Progenitor cell of endocrine pancreas (in vitro differentiated cells): Measurements from ENCODE around the gene HMCN2. TPM values are rescaled to one million over a fixed set of nuclear protein-coding genes. Genes with fewer than 3 reads are reported as not detected.

Experiments used
- DNase-seq: peaks from one replicate; pipeline ENCODE4 v3.0.0; 2021; ENCODE audit warnings: low spot score; ENCODE audit not compliant: unreplicated experiment
- H3K27ac Mint-ChIP-seq: 2 replicates; pipeline ENCODE4 v1.8.0; 2021; ENCODE audit warnings: mild to moderate bottlenecking, moderate library complexity, mixed read lengths
- H3K27me3 Mint-ChIP-seq: 2 replicates; pipeline ENCODE4 v1.8.0; 2021; ENCODE audit warnings: mixed read lengths
- H3K36me3 Mint-ChIP-seq: 2 replicates; pipeline ENCODE4 v1.8.0; 2022; ENCODE audit warnings: mixed read lengths; ENCODE audit not compliant: insufficient read depth
- H3K4me1 Mint-ChIP-seq: 2 replicates; pipeline ENCODE4 v1.8.0; 2021; ENCODE audit warnings: low read depth, mixed read lengths
- H3K4me3 Mint-ChIP-seq: 2 replicates; pipeline ENCODE4 v1.8.0; 2021; ENCODE audit warnings: low read depth, mild to moderate bottlenecking, moderate library complexity, mixed read lengths
- H3K9me3 Mint-ChIP-seq: 2 replicates; pipeline ENCODE4 v1.8.0; 2021; ENCODE audit warnings: low read depth, mixed read lengths
- CTCF ChIP-seq: fragments of 200-600 bp; sonication (generic); IDR thresholded peaks from one replicate; pipeline ENCODE4 v1.5.0; 2021; ENCODE audit warnings: antibody characterized with exemption, mild to moderate bottlenecking; ENCODE audit not compliant: unreplicated experiment
- total RNA-seq: library from RNA; stranded (reverse); gene quantifications from 2 replicates; pipeline ENCODE4 v1.2.1, GENCODE V29; 2021

HMCN2 gene
- total RNA-seq, 1 donor from 2014 or later, result 0.26 TPM

DNA sequence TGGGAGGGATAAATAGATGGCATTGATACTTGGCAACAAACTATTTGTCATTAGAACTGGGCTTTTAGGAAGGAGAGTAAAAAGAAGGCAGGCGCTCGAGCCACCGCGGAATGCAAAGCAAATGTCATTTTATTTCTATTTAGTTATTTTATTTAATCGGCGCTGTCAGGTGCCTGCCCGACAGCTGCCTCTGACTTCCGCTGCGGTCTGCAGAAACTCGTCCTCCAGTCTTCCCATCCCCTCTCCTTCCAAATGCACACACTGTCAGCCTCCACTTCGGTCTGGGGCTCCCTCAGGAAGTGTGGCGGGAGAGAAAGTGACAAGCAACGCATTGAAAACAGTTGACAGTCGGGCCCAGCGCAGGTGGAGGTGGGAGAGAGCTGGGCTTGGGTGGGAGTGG is 208.5 kb downstream of the HMCN2 start:
- no peak for TF ChIP-seq CTCF
- no peak for DNase-seq
- Mint-ChIP-seq H3K27ac (no peak overlapping the region), H3K4me3 (no peak overlapping the region), H3K27me3 (peaks cover 4% of the 10 kb centered on the region), H3K9me3 (no peaks in the 10 kb centered on the region), H3K4me1 (no peaks in the 10 kb centered on the region), H3K36me3 (no peaks in the 10 kb centered on the region)

DNA sequence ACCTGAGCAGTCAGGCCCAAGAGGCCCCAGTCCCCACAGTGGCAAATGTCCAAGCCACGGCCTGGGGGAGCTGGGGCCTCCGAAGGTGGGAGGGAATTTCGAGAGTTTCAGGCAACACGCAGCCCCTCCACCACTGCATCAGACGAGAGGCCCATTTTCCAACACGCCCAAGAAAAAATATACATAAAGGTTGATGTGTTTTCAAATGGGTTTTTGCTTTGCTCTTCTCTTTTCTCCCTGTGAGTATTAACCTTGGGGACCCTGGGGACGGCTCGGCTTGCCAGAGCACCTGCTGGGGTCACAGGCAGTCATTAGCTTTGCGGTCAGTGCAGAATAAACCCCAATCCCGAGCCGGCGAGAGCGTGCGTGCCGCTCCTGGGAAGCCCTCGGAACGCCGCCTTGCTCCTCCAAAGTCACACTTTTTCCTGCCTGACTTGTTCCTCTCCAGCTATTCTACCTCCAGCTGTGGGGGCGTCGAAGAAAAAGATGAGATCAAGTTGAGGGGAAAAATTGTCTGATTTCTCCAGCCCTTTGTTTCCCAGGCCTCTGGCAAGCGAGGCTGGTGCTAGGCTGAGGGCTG is 210.7 kb downstream of the HMCN2 start:
- H3K9me3 Mint-ChIP-seq, result no peaks in the 10 kb centered on the region
- DNase-seq, result no peak
- TF ChIP-seq CTCF, result no peak
- no peaks in the 10 kb centered on the region for H3K36me3 Mint-ChIP-seq
- no peaks in the 10 kb centered on the region for H3K4me1 Mint-ChIP-seq
- H3K27ac Mint-ChIP-seq, result no peak overlapping the region
- H3K27me3 Mint-ChIP-seq, result peaks cover 8% of the 10 kb centered on the region
- H3K4me3 Mint-ChIP-seq, result no peak overlapping the region

- H3K4me1 Mint-ChIP-seq, result no peaks in the 10 kb centered on the region
- H3K9me3 Mint-ChIP-seq, result no peaks in the 10 kb centered on the region
- H3K36me3 Mint-ChIP-seq, result no peaks in the 10 kb centered on the region
- no peak overlapping the region for H3K27ac Mint-ChIP-seq
- TF ChIP-seq CTCF, result no peak
- H3K4me3 Mint-ChIP-seq, result no peak overlapping the region
- peaks cover 19% of the 10 kb centered on the region for H3K27me3 Mint-ChIP-seq
- no peak for DNase-seq
These were observed 212.0 kb downstream of the HMCN2 start for GRCh38 chr9:130477564-130477963.

- H3K4me1 Mint-ChIP-seq, result peaks cover 3% of the 10 kb centered on the region
- no peak overlapping the region for H3K4me3 Mint-ChIP-seq
- H3K36me3 Mint-ChIP-seq, result no peaks in the 10 kb centered on the region
- no peak for DNase-seq
- TF ChIP-seq CTCF, result no peak
- H3K9me3 Mint-ChIP-seq, result no peaks in the 10 kb centered on the region
- no peak overlapping the region for H3K27ac Mint-ChIP-seq
- peaks cover 25% of the 10 kb centered on the region for H3K27me3 Mint-ChIP-seq
These were observed 212.6 kb downstream of the HMCN2 start for GRCh38 chr9:130478152-130478551.

- DNase-seq, result no peak
- H3K27ac Mint-ChIP-seq, result no peak overlapping the region
- TF ChIP-seq CTCF, result no peak
- H3K27me3 Mint-ChIP-seq, result peaks cover 32% of the 10 kb centered on the region
- H3K4me1 Mint-ChIP-seq, result peaks cover 6% of the 10 kb centered on the region
- no peaks in the 10 kb centered on the region for H3K9me3 Mint-ChIP-seq
- no peak overlapping the region for H3K4me3 Mint-ChIP-seq
- H3K36me3 Mint-ChIP-seq, result no peaks in the 10 kb centered on the region
These were observed 213.4 kb downstream of the HMCN2 start for GRCh38 chr9:130478736-130479575.
